ENCODE results near the gene CAVIN2.

Gene CAVIN2

GRCh38 chr2:191859681-191860080 lies 12.8 kb upstream of the CAVIN2 start:
- no peaks in the 10 kb centered on the region for H3K27me3 ChIP-seq (ENCODE audit: insufficient read depth, low read length, poor library complexity, severe bottlenecking)
- no peaks in the 10 kb centered on the region for H3K79me2 ChIP-seq (ENCODE audit: insufficient read depth, low read length)
- H4K20me1 ChIP-seq (ENCODE audit: insufficient read depth, low read length, poor library complexity, severe bottlenecking), result no peaks in the 10 kb centered on the region
- H3K9me2 ChIP-seq (replicated peaks; ENCODE audit: low read depth, low read length), result no peaks in the 10 kb centered on the region
- no peak overlapping the region for H2AFZ ChIP-seq (ENCODE audit: low read length)
- H3K4me3 ChIP-seq (ENCODE audit: low read length, poor library complexity, severe bottlenecking), result no peak overlapping the region
- peaks cover under 1% of the 10 kb centered on the region for H3K4me1 ChIP-seq (ENCODE audit: insufficient read depth, low read length, poor library complexity, severe bottlenecking)
- H3K9ac ChIP-seq (ENCODE audit: low read depth, low read length, poor library complexity, severe bottlenecking), result no peak overlapping the region
- no peaks in the 10 kb centered on the region for H3F3A ChIP-seq (ENCODE audit: low read depth)
- no peak for TF ChIP-seq EZH2phosphoT487 (IDR thresholded peaks at IDR 0.05; ENCODE audit: borderline replicate concordance)
- no peak for TF ChIP-seq CTCF (conservative IDR thresholded peaks at IDR 0.05; ENCODE audit: low read length)
- H3K9me3 ChIP-seq (ENCODE audit: insufficient read depth, low read depth, low read length), result no peaks in the 10 kb centered on the region
- no peak overlapping the region for H3K4me2 ChIP-seq (ENCODE audit: low read depth, low read length, poor library complexity, severe bottlenecking)
- no peaks in the 10 kb centered on the region for H3K36me3 ChIP-seq (ENCODE audit: insufficient read depth, low read length)

- Histone ChIP-seq H3K4me2 (ENCODE audit: low read depth, low read length, poor library complexity, severe bottlenecking) (no peak overlapping the region), H3K4me1 (ENCODE audit: insufficient read depth, low read length, poor library complexity, severe bottlenecking) (peaks cover 16% of the 10 kb centered on the region), H3F3A (ENCODE audit: low read depth) (no peaks in the 10 kb centered on the region), H2AFZ (ENCODE audit: low read length) (no peak overlapping the region), H3K9me2 (replicated peaks; ENCODE audit: low read depth, low read length) (no peaks in the 10 kb centered on the region), H4K20me1 (ENCODE audit: insufficient read depth, low read length, poor library complexity, severe bottlenecking) (no peaks in the 10 kb centered on the region), H3K79me2 (ENCODE audit: insufficient read depth, low read length) (no peaks in the 10 kb centered on the region), H3K36me3 (ENCODE audit: insufficient read depth, low read length) (no peaks in the 10 kb centered on the region), H3K4me3 (ENCODE audit: low read length, poor library complexity, severe bottlenecking) (no peak overlapping the region), H3K9me3 (ENCODE audit: insufficient read depth, low read depth, low read length) (no peaks in the 10 kb centered on the region), H3K9ac (ENCODE audit: low read depth, low read length, poor library complexity, severe bottlenecking) (no peak overlapping the region), H3K27me3 (ENCODE audit: insufficient read depth, low read length, poor library complexity, severe bottlenecking) (no peaks in the 10 kb centered on the region)
- TF ChIP-seq CTCF (conservative IDR thresholded peaks at IDR 0.05; ENCODE audit: low read length) (no peak), EZH2phosphoT487 (IDR thresholded peaks at IDR 0.05; ENCODE audit: borderline replicate concordance) (no peak)
These were observed 11.0 kb upstream of the CAVIN2 start for GRCh38 chr2:191857886-191858285.

- Histone ChIP-seq H4K20me1 (ENCODE audit: insufficient read depth, low read length, poor library complexity, severe bottlenecking) (no peaks in the 10 kb centered on the region), H3K9me2 (replicated peaks; ENCODE audit: low read depth, low read length) (no peaks in the 10 kb centered on the region), H3F3A (ENCODE audit: low read depth) (no peaks in the 10 kb centered on the region), H3K4me2 (ENCODE audit: low read depth, low read length, poor library complexity, severe bottlenecking) (no peak overlapping the region), H3K36me3 (ENCODE audit: insufficient read depth, low read length) (no peaks in the 10 kb centered on the region), H3K4me3 (ENCODE audit: low read length, poor library complexity, severe bottlenecking) (no peak overlapping the region), H3K79me2 (ENCODE audit: insufficient read depth, low read length) (no peaks in the 10 kb centered on the region), H3K9me3 (ENCODE audit: insufficient read depth, low read depth, low read length) (no peaks in the 10 kb centered on the region), H3K27me3 (ENCODE audit: insufficient read depth, low read length, poor library complexity, severe bottlenecking) (no peaks in the 10 kb centered on the region), H3K9ac (ENCODE audit: low read depth, low read length, poor library complexity, severe bottlenecking) (no peak overlapping the region), H2AFZ (ENCODE audit: low read length) (no peak overlapping the region), H3K4me1 (ENCODE audit: insufficient read depth, low read length, poor library complexity, severe bottlenecking) (peaks cover 16% of the 10 kb centered on the region)
- TF ChIP-seq EZH2phosphoT487 (IDR thresholded peaks at IDR 0.05; ENCODE audit: borderline replicate concordance) (no peak), CTCF (conservative IDR thresholded peaks at IDR 0.05; ENCODE audit: low read length) (no peak)
These were observed 10.4 kb upstream of the CAVIN2 start for GRCh38 chr2:191857259-191857805.
